Tongue (tissue), 3 donors: Measurements from ENCODE around the gene HDAC3. TPM values are rescaled to one million over a fixed set of nuclear protein-coding genes. Genes with fewer than 3 reads are reported as not detected.

Experiments
- DNase-seq: peaks from one replicate; pipeline ENCODE4 v3.0.0-alpha.2; 2015
- small RNA-seq: library from RNA; depleted of rRNA; stranded (forward); fragments of <200 nt; gene quantifications from one replicate; pipeline ENCODE3, GENCODE V24; 2014; ENCODE audit warnings: low replicate concordance
- total RNA-seq: library from RNA; depleted of rRNA; stranded (reverse); fragments of >200 nt; gene quantifications from one replicate; pipeline ENCODE4 v1.2.3, GENCODE V29; 2014

HDAC3 gene
- total RNA-seq, 1 donor from 2014 or later: 33.2 TPM

DNA sequence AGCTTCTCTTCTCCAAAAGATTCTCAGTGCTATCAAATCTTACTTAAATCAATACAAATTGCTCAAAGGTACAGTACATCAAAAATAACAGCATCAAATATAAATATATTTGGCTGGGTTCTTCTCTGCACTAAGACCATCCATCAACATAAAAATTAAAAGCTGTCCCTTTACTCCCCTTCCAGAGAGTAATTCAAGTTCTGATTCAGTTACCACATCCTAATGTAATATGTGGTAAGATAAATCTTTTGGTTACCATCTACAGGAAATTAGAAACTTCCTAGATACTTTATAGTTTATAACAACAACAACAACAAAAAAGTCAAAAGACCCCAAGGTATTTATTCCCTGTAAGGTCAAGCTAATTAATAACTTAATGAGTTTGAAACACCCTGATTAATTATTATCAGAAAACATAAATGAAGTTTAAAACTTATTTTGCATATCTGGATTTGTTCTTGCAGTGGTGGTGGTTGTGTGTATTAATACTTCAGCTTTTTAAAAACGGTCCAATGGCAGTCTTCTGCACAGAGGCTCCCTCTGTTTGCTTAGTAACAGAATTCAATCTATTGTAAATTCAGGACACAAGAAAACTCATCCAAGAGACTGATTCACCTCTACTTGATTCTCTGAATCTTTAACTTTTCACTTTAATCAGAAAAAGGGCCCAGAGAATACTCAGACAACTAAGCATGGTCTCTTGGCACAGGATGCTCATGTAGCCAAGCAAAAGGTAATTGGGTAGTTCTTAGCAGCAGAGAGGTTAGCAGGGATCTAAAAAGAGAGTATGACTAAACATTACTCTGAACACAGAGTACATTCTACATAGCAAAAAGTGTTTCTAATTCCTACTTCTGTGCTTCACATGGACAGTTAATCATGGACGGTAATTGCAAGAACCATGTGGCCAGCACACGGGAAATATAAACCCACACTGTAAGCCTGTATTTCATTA lies 38.0 kb downstream of the HDAC3 start:
- no peak for DNase-seq

DNA sequence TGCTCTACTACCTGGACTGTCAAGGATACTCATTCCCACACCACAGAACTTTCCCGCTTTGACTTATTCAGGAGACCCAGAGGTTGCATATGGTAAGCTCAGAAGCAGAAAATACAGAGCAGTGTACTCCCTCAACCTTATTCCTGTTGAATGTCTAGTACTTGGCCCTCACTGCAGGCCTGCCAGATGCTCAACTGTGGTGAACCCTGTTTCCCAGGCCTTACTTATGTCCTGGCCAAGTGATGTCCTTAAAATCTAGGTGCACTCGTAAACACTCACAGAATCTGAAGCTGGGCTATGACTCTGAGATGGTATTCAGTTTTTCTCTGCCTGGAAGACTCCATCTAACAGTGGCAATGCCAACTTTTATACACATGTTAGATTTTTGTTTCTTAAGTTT lies 38.8 kb downstream of the HDAC3 start:
- DNase-seq: no peak

DNA sequence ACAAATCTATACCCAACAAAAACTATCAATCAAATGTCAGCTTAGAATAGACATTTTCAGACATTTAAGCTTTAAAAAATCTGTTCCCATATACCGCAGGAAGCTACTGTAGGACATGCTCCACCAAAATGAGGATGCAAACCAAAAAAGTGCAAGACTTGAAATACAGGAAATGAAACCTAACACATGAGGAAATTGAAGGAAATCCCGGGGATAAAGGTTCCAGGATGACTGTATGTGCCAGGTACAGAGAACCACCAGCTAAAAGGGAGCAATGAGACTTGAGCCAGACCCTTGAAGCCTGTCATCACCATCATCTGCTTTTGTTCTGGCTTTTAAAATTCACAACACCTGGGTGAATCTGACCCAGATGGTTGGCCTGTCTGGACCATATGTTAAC lies 39.3 kb downstream of the HDAC3 start:
- DNase-seq: no peak

DNA sequence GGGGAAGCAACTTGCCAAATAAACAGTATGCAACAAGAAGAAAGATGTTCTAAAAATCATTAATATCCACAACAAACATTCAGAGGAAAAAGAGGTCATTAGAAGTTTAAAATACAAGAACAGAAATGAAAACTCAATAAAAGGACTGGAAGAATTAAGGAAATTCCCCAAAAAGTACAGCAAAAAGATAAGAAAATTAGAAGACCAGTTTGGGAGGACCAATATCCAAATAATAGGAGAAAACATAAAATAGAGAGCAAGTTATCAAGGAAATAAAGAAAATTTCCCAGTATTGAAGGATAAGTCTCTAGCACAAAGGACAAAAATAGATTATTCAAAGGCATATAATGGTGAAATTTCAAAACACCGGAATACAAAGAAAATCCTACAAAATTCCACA lies 39.8 kb downstream of the HDAC3 start:
- no peak for DNase-seq

DNA sequence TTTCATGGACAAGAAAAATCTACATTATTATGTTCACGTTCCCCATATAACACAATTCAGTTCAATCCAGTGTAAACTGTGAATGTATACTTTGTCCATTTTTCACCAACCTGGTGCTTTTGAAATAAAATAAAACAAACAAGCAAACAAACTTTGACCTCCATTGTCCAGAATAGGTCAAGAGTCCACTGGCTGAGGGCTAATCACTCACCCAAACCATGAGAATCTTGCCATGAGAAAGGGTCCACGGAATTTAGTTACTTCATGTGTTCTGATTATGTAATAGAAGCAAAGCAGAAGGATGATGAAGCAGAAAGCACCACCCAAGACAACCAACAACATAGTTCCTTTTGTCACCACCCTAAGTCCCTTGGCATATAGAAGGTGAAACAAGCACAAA lies 46.5 kb downstream of the HDAC3 start:
- no peak for DNase-seq

DNA sequence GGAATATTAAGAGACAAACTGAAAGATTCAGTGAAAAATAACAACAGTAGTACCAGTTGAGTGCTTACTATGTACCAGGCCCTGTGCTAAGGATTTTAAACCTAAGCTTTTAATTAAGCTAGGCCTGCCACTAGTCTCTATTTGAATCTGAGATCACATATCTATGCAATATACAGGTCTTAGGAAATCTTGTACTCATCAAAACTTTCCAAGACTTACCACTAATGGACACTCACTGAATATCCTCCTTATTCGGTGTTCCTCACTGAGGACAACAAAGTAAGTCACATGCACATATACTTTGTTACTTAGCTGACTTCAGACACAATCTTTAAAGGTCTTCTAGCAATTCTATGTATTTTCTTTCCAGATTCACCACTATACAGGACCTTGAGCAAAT lies 50.4 kb downstream of the HDAC3 start:
- no peak for DNase-seq

DNA sequence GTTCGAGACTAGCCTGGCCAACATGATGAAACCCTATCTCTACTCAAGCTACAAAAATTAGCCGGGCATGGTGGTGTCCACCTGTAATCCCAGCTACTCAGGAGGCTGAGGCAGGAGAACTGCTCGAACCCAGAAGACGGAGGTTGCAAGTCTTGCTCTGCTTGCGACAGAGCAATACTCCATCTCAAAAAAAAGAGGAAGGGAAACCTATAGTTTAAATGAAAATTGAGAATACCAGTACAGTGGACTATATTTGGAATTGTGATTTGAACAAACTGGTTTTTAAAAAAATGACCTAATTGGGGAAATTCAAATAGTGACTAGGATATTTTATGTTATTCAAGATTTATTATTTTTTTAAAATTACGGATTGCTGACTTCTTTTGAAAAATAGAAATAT lies 51.1 kb downstream of the HDAC3 start:
- DNase-seq: no peak

DNA sequence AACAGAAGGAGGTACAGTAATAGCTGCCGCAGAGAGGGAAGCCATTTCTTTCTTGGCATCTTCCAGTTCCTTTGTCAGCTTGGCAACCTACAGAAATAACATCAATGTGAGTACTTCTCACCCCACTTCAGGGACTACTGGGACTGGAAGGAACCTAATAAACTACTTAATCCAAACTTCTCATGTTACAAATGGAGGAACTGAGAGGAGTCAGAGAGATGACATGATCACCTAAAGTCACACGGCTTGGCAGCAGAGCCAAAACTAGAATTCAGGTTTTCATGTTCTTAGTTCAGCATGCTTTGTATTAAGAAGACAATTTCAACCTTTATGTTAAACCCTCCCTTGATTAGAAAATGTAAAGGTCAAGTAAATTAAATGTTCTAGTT lies 62.5 kb downstream of the HDAC3 start:
- no peak for DNase-seq

DNA sequence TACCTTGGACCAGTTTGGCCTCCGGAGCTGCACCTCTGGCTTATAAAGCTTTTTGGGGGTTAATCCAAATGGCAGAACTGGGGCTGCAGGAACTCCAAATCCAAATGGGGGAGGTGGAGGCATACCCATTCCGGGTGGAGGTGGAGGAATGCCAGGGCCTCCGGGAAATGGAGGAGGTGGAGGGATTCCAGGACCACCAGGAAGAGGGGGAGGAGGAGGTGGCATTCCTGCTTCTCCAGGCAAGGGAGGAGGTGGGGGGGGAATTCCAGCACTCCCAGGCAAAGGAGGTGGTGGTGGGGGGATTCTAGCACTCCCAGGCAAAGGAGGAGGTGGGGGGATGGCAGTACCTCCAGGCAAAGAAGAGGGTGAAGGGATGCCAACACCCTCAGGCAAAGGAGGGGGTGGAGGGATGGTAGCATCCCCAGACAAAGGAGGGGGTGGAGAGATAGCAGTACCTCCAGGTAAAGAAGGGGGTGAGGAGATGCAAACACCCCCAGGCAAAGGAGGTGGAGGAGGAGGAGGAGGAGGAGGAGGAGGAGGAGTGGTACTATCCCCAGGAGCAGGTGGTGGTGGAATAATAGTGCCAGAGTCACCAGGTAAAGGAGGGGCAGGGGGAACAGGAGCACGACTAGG lies 63.0 kb downstream of the HDAC3 start:
- no peak for DNase-seq

Small RNAs within 50 kb of the gene (small RNA-seq; reads per million reads assigned to genes)
- gene RPS27AP10: not detected

Other genes starting within 250 kb of the HDAC3 start
- gene PCDHGB4, start 249.2 kb downstream of the HDAC3 start, total RNA-seq: 5.9 TPM
- 3.0 TPM for gene PCDHGA8, start 244.2 kb downstream of the HDAC3 start, total RNA-seq
- gene PCDHGB5, start 238.9 kb downstream of the HDAC3 start, total RNA-seq: 11.3 TPM
- 12.2 TPM for gene PCDHGA9, start 234.1 kb downstream of the HDAC3 start, total RNA-seq
- gene PCDHGB6, start 228.8 kb downstream of the HDAC3 start, total RNA-seq: 9.3 TPM
- 6.1 TPM for gene PCDHGA10, start 223.9 kb downstream of the HDAC3 start, total RNA-seq
- gene PCDHGB7, start 219.2 kb downstream of the HDAC3 start, total RNA-seq: 10.3 TPM
- gene PCDHGA11, start 215.8 kb downstream of the HDAC3 start, total RNA-seq: 7.5 TPM
- 5.1 TPM for gene PCDHGA12, start 206.3 kb downstream of the HDAC3 start, total RNA-seq
- gene PCDHGC3, start 160.9 kb downstream of the HDAC3 start, total RNA-seq: 104 TPM
- gene PCDHGC4, start 151.8 kb downstream of the HDAC3 start, total RNA-seq: 7.9 TPM
- gene PCDHGC5, start 147.8 kb downstream of the HDAC3 start, total RNA-seq: 3.1 TPM
- 33.2 TPM for gene DIAPH1, start 17.8 kb downstream of the HDAC3 start, total RNA-seq
- gene RELL2, start 148 bp upstream of the HDAC3 start, total RNA-seq: 0.82 TPM
- 10.1 TPM for gene FCHSD1, start 14.6 kb upstream of the HDAC3 start, total RNA-seq
- gene ARAP3, start 45.4 kb upstream of the HDAC3 start, total RNA-seq: 10.9 TPM
- gene PCDH1, start 241.6 kb upstream of the HDAC3 start, total RNA-seq: 24.0 TPM